T-helper 17 cell (primary cell): ENCODE measurements around the gene SPRYD3. TPM values are rescaled to one million over a fixed set of nuclear protein-coding genes. Genes with fewer than 3 reads are reported as not detected.

Experiments used
- ATAC-seq: fragments of 150-1000 bp; cut with Tn5 transposase; 2 replicates; pipeline ENCODE4 v1.10.0; 2021; ENCODE audit warnings: mild to moderate bottlenecking, moderate library complexity
- DNase-seq, 3 donors: peaks; one replicate each; pipeline versions ENCODE4 v3.0.0 to v3.0.0-alpha.2; 2020 to 2021
- H3K9me3 ChIP-seq: one replicate; pipeline ENCODE4 v1.7.0; 2013; ENCODE audit warnings: low read length, mild to moderate bottlenecking; ENCODE audit not compliant: control insufficient read depth, poor library complexity, severe bottlenecking
- H3K27ac Mint-ChIP-seq: one replicate; pipeline ENCODE4 v1.8.0; 2022; ENCODE audit warnings: mild to moderate bottlenecking, moderate library complexity, mixed read lengths
- H3K27me3 Mint-ChIP-seq: one replicate; pipeline ENCODE4 v1.8.0; 2022; ENCODE audit warnings: mixed read lengths
- H3K36me3 Mint-ChIP-seq: one replicate; pipeline ENCODE4 v1.8.0; 2022; ENCODE audit warnings: low read depth, mixed read lengths
- H3K4me1 Mint-ChIP-seq: one replicate; pipeline ENCODE4 v1.8.0; 2022; ENCODE audit warnings: mild to moderate bottlenecking, mixed read lengths
- H3K4me3 Mint-ChIP-seq: one replicate; pipeline ENCODE4 v1.8.0; 2022; ENCODE audit warnings: mild to moderate bottlenecking, moderate library complexity, mixed read lengths
- total RNA-seq, 4 donors: library from RNA in 2 of 4; stranded (reverse) in 2 of 4; gene quantifications; one replicate each; pipeline ENCODE4 v1.2.3 and lab custom pipeline; 2022 to 2026

The SPRYD3 gene
- total RNA-seq, 2 donors from 2014 or later = 23.1 to 29.6 TPM

DNA sequence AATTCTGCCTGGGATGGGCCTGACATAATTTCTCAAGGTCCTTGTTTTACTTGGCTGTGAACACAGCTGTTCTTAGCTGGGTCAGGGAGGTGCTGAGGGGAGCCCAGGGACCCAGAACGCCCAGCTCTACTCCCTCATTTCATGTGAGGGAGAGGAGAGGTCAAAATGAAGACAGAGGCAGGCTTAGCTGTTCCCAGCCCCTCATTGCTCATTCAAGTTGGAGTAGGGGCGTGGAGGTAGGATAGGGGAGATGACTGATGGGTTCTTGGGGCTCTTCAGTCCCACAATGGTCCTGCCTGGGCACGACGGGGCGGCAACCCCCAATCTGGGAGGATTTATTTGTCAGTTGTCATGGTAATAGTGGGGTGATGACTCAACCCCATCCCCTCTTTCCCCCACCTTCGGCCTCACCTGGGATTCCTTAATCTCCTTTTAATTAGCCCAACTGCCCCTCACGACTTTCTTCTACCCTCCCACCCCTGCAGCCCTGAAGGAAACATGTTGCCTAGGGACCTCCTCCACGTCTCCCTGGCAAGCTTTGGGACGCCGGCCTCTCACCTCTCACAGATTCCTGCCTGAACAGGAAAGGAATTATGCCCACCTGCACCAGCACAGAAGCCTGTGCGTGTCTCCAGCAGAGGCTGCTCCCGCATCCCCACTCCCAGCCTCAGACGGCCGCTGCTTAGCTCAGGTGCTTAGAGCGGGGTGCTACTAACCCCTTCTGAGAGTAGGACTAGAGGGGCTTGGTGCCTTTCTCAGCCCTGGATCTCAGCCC lies 10.2 kb downstream of the SPRYD3 start:
- no peak for ATAC-seq
- H3K27ac Mint-ChIP-seq = no peak overlapping the region
- H3K4me3 Mint-ChIP-seq = no peak overlapping the region
- no peaks in the 10 kb centered on the region for H3K27me3 Mint-ChIP-seq
- H3K9me3 ChIP-seq = no peaks in the 10 kb centered on the region
- DNase-seq = no peak
- peaks cover 26% of the 10 kb centered on the region for H3K4me1 Mint-ChIP-seq
- H3K36me3 Mint-ChIP-seq = peaks cover 4% of the 10 kb centered on the region

DNA sequence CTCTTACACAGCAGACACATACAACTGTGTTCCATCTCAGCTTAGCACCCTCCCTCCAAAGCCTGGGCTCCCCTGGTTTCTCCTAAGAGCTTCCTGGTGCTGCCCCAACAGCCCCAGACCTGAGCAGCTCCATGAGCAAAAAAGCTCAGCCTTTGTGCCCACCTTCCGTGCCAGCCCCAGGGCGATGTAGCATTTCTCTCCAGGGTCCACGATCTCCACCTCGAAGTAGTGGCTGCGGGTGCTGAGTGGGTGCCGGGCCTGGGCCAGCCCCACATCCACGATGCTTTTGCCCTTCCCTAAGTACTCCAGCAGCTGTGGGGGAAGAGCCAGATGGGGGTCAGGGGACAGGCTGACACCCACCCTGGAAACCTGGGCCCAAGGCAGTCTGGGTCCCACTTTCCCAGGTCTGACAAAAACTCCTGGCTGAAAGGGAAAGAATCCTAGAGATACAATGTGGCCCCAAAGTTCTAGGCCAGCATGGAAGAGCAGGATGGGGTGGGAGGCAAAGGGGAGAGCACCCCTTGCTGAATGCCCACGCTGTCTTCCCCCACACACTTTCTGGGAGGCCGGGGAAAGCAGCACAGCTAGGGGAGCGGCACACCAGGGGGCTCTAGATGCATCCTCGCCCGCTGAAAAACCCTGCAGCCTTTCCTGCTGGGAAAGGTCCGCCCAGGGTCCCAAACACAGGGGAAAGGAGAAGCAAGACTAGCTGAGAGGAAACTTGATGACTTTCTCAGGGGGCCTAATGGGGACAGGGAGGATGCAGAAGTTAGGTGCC lies 11.0 kb downstream of the SPRYD3 start:
- DNase-seq (no peak), ATAC-seq (no peak)
- peak overlapping the region; percentile 62 for H3K27ac Mint-ChIP-seq
- H3K36me3 Mint-ChIP-seq = peaks cover 4% of the 10 kb centered on the region
- H3K4me1 Mint-ChIP-seq = peaks cover 26% of the 10 kb centered on the region
- H3K4me3 Mint-ChIP-seq = no peak overlapping the region
- H3K9me3 ChIP-seq = no peaks in the 10 kb centered on the region
- no peaks in the 10 kb centered on the region for H3K27me3 Mint-ChIP-seq

DNA sequence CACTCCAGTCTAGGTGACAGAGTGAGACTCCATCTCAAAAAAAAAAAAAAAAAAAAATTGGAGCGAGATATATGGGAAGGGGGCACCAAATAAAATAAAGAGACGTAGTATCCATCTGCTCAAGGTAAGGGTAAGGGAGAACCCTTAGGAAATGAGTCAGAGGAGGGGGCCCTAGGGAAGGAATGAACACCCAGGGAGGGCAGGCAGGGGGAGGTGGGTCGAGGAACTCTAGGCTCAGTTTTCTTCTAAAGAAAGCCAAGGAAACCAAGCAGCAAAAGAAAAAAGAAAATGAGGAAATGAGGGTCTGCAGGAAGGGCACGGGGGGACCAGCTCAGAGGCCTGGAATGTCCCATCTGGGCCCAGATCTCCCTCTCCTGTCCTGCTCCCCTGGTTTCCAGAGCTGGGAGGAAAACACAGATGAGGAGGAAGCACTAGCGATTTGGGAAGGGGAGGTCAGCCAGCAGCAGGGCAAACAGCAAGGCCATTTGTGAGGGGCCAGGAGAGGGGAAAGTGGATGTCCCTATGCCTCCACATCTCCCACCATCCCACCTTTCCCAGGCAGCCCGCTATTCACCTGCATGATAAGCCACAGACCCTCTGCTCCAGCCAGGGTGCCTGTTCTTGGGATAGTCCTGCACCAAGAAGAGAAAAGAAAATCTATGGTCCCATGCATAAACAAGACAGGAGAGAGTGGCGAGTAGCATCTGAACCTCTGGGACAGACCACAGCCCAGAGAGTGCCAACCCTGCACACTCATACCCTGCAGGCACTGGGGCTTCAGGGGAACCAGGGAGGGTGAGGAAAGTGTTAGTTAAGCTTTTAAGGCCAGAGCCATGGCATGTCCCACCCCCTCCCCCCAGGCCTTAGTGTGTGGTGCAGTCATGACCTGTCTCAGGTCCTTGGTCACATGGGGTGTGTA lies 11.9 kb downstream of the SPRYD3 start:
- H3K4me3 Mint-ChIP-seq = no peak overlapping the region
- no peaks in the 10 kb centered on the region for H3K27me3 Mint-ChIP-seq
- DNase-seq (no peak), ATAC-seq (no peak)
- no peaks in the 10 kb centered on the region for H3K9me3 ChIP-seq
- peaks cover 22% of the 10 kb centered on the region for H3K4me1 Mint-ChIP-seq
- H3K36me3 Mint-ChIP-seq = peaks cover 4% of the 10 kb centered on the region
- peak overlapping the region; percentile 81 for H3K27ac Mint-ChIP-seq

DNA sequence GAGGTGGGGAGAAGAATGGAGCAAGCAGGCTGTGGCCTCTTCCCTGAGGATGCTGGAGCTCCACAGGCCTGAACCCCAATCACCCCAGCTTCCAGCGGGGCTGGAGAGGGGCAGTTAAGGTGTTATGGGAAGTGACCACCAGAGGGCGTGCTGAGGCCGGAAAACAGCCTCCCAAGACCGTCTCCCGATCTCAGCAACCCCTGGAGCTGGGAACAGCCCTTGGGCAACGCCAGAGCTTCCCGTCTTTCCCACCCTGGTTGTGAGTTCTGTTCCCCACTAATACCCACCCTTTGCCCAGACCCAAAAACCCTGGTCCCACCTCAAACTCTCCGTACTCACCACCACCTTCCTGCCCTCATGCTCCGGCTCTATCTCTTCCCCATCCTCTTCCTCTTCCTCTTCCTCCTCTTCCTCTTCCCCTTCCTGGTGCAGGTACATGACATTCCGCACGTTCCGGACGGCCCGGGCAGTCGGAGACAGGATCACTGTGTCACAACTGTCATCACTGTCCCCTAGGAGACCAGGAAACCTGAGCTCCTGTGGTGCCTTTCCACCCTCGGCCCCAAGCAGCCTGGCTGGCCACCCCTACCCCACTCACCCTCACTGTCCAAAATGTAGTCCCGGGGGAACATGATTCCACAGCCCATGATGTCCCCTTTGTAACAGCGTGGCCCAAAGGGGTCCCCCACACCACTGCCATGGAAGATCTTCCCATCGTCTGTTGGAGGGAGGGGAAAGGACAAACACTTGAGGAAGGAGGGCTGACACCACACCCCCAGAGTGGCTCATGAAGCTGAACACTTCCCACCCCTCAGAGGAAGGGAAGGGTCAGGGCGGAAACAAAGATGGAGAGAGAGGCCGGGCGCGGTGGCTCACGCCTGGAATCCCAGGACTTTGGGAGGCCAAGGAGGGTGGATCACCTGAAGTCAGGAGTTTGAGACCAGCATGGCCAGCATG lies 12.9 kb downstream of the SPRYD3 start:
- ATAC-seq (peak; percentile 69), DNase-seq (peak; percentile 56 to 62 (median 59))
- peak overlapping the region; percentile 19 for H3K4me3 Mint-ChIP-seq
- no peaks in the 10 kb centered on the region for H3K9me3 ChIP-seq
- H3K36me3 Mint-ChIP-seq = peaks cover 4% of the 10 kb centered on the region
- H3K27ac Mint-ChIP-seq = peak overlapping the region; percentile 81
- peaks cover 20% of the 10 kb centered on the region for H3K4me1 Mint-ChIP-seq
- H3K27me3 Mint-ChIP-seq = no peaks in the 10 kb centered on the region

DNA sequence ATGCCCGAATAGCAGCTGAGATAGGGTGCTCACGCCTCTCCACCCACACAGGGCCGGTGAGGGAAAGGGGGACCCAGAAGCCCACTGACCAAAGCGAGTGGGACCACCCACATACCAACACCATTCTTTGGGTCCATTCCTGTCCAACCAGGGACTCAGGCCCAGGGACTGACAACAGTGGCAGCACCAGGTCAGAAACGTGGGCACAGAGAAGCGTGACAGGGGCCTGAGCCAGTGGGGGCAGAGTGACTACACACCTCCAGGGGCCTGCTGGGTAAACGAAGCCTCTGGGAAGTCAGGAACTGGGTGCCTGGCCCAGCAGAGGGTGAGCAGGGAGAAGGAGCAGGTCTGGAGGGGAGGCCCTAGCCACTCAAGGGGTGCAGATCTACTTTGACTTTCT lies 13.7 kb downstream of the SPRYD3 start:
- ATAC-seq (no peak), DNase-seq (no peak)
- Mint-ChIP-seq H3K4me1 (peaks cover 15% of the 10 kb centered on the region), H3K27me3 (no peaks in the 10 kb centered on the region), H3K36me3 (peaks cover 4% of the 10 kb centered on the region), H3K4me3 (no peak overlapping the region), H3K27ac (peak overlapping the region; percentile 81)
- H3K9me3 ChIP-seq = no peaks in the 10 kb centered on the region

DNA sequence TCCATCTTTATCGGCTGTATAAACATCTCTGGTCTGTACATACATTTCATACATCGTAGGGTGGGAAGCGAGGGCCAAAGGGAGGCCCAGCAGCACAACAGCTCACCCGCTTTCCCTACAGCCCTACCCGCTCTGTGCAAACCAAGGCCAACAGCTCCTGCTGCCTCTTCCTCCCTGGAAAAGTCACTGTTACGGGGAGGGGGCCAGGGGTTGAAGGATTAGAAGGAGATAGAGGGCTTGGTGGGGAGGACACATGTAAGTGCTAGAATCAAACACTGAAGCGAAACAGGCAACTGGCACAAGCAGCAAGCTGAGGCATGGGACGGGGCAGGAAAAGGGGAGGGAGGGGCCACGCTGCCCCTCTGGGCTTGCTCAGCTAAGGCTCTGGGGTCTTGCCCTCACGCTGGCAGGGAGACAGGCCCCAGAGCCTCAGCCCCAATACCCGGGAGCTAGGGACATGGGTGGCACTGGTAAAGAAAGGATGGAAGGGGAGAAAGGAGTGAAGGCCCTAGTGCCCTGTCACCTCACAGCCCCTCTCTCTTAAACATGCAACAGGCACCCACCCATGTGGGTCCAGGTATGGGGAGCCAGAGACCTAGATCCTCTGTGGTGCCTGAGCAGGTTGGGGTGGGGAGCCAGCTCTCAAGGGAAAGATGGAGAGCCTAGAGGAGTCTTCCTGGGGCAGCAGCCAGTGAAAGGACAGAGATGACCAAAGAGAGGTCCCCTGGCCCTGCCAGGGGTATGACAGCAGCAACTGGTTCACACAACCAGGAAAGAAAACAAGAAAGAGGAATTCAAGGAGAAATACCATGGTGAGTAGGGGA lies 14.4 kb downstream of the SPRYD3 start:
- Mint-ChIP-seq H3K4me1 (peaks cover 14% of the 10 kb centered on the region), H3K27me3 (no peaks in the 10 kb centered on the region), H3K4me3 (no peak overlapping the region), H3K36me3 (peaks cover 4% of the 10 kb centered on the region), H3K27ac (no peak overlapping the region)
- ATAC-seq (no peak), DNase-seq (no peak)
- H3K9me3 ChIP-seq = no peaks in the 10 kb centered on the region

DNA sequence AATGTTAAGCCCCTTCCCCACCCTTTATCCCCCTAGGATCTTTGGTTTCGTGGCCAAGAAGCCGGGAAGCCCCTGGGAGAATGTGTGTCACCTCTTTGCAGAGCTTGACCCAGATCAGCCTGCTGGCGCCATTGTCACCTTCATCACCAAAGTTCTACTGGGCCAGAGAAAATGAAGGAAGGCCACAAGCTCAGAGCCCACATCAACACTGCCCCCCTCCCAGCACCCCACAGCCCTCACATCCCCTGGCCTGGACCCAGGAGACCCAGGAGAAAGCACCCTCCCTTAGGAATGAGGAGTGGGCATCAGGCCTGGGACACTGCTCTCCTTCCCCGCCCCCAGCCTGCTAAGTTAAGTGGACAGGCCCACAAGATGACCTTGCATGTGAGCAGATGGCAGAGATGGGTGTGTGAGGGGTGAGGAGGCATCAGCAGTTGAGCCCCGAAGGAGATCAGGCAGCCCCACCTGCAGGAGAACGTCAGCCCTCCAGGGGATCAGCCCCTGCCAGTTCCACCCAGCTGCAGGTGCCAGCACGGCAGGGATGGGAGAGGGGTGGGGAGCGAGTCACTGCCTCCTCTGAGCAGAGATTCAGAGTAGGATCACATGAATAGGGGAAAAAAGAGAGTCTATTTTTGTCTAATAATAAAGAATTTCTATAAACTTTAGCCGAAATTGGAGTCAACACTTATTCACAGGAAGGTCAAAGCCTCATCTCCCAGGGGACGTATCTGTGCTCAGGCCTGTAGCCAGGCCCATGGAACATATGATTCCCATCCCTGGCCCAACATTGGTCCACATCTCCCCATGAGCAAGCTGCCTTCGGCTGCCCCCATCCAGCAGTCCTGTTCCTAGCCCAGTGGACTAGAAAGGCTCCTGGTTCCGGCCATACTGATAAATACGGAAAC lies 15.2 kb downstream of the SPRYD3 start:
- Mint-ChIP-seq H3K4me1 (peaks cover 14% of the 10 kb centered on the region), H3K4me3 (no peak overlapping the region), H3K27me3 (no peaks in the 10 kb centered on the region), H3K27ac (no peak overlapping the region), H3K36me3 (peaks cover 4% of the 10 kb centered on the region)
- ATAC-seq (no peak), DNase-seq (no peak)
- no peaks in the 10 kb centered on the region for H3K9me3 ChIP-seq

GRCh38 chr12:53062977-53063707 lies 16.0 kb downstream of the SPRYD3 start:
- Mint-ChIP-seq H3K27me3 (no peaks in the 10 kb centered on the region), H3K27ac (no peak overlapping the region), H3K36me3 (peaks cover 4% of the 10 kb centered on the region), H3K4me3 (no peak overlapping the region), H3K4me1 (peaks cover 13% of the 10 kb centered on the region)
- no peaks in the 10 kb centered on the region for H3K9me3 ChIP-seq
- DNase-seq = no peak
- ATAC-seq = no peak

DNA sequence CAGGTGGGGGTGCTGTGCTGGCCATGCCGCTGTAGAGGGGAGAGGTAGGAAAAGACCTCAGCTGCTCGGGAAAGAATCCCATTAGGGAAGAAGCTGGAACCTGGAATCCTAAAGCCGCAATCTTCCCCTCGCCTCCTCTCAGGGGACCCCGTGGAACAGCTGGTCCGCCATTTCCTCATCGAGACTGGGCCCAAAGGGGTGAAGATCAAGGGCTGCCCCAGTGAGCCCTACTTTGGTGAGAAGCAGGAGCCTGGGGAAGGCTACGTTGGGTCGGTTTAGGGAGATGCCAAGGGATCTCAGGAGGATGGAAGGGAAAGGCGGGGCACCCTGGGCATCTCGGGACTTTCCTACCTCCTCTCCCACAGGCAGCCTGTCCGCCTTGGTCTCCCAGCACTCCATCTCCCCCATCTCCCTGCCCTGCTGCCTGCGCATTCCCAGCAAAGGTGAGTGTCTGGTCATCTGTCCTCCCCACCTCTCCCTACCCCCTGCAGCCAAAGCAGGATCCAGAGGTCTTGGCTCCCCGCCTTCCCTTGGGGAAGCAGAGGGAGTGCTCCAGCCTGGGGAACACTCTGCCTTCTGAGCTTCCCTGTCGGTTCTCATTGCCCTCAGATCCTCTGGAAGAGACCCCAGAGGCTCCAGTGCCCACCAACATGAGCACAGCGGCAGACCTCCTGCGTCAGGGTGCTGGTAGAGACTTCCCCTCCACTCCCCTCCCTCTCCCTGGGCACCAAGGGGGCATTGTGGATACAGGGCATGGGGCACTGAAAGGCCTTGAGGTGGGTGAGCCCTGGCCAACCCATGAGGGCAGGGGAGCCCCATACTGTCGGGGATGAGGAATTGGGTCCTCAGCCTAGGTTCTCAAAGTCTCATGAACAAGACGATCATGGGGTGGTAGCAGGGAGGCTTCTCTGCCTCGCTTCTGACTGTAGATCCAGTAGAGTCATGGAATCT lies 16.9 kb downstream of the SPRYD3 start:
- H3K9me3 ChIP-seq = no peaks in the 10 kb centered on the region
- no peak for ATAC-seq
- no peak for DNase-seq
- Mint-ChIP-seq H3K27me3 (no peaks in the 10 kb centered on the region), H3K36me3 (peaks cover 4% of the 10 kb centered on the region), H3K27ac (no peak overlapping the region), H3K4me3 (peak overlapping the region; percentile 36), H3K4me1 (peaks cover 11% of the 10 kb centered on the region)
